Measurements from ENCODE around the gene FARP1. TPM values are rescaled to one million over a fixed set of nuclear protein-coding genes. Genes with fewer than 3 reads are reported as not detected.
"Not testable (repeated sequence)": the region's sequence is repeated elsewhere in the genome, so short reads cannot be mapped to it uniquely, and the experiment has no call there.

The FARP1 gene
- total RNA-seq, 1 donor from 2014 or later: 110 TPM

GRCh38 chr13:98269386-98269785 is 126.5 kb downstream of the FARP1 start:
- intact Hi-C loops (cut with DNase I): no loop called here
- Histone ChIP-seq H3K9me3 (no peaks in the 10 kb centered on the region), H3K27ac (no peak overlapping the region), H3K27me3 (ENCODE audit: low read depth) (no peaks in the 10 kb centered on the region), H3K4me1 (peaks cover 18% of the 10 kb centered on the region), H3K36me3 (no peaks in the 10 kb centered on the region), H3K4me3 (no peak overlapping the region)
- DNase-seq (no peak), ATAC-seq (no peak)
- TF ChIP-seq, protein P1, sequence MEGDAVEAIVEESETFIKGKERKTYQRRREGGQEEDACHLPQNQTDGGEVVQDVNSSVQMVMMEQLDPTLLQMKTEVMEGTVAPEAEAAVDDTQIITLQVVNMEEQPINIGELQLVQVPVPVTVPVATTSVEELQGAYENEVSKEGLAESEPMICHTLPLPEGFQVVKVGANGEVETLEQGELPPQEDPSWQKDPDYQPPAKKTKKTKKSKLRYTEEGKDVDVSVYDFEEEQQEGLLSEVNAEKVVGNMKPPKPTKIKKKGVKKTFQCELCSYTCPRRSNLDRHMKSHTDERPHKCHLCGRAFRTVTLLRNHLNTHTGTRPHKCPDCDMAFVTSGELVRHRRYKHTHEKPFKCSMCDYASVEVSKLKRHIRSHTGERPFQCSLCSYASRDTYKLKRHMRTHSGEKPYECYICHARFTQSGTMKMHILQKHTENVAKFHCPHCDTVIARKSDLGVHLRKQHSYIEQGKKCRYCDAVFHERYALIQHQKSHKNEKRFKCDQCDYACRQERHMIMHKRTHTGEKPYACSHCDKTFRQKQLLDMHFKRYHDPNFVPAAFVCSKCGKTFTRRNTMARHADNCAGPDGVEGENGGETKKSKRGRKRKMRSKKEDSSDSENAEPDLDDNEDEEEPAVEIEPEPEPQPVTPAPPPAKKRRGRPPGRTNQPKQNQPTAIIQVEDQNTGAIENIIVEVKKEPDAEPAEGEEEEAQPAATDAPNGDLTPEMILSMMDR (IDR thresholded peaks at IDR 0.05): no peak

DNA sequence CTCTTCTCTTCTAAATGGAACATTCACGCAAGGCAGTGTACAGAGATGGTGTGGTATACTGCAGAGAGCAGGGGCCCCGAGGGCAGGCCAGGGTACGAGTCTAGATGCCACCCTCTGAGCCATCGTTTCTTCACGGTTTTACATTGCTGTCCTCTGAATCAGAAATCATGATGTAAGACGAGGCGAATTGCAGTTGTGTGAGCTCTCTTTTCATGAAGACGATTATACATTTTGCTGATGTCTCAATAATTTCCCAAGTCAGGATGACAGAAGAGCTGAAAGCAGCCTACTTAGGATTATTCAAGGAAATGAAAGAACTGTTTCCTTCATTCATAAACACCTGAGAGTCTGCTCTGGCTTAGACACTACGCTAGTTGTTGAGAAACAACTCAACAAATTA is 127.9 kb downstream of the FARP1 start:
- ATAC-seq: no peak
- Histone ChIP-seq H3K27me3 (ENCODE audit: low read depth) (no peaks in the 10 kb centered on the region), H3K4me1 (peaks cover 14% of the 10 kb centered on the region), H3K9me3 (no peaks in the 10 kb centered on the region), H3K4me3 (no peak overlapping the region), H3K27ac (no peak overlapping the region), H3K36me3 (no peaks in the 10 kb centered on the region)
- no peak for DNase-seq
- TF ChIP-seq, protein P1 (IDR thresholded peaks at IDR 0.05): no peak
- intact Hi-C loops (cut with DNase I): no loop called here

GRCh38 chr13:98271646-98272045 is 128.8 kb downstream of the FARP1 start:
- peaks cover 14% of the 10 kb centered on the region for H3K4me1 ChIP-seq
- ATAC-seq; H3K36me3 ChIP-seq; H3K4me3 ChIP-seq; H3K9me3 ChIP-seq; H3K27ac ChIP-seq; H3K27me3 ChIP-seq (ENCODE audit: low read depth); DNase-seq; intact Hi-C loops (cut with DNase I): not testable (repeated sequence)

GRCh38 chr13:98272549-98272948 is 129.7 kb downstream of the FARP1 start:
- DNase-seq: no peak
- no peak for ATAC-seq
- H3K4me3 ChIP-seq: no peak overlapping the region
- no peaks in the 10 kb centered on the region for H3K36me3 ChIP-seq
- no peaks in the 10 kb centered on the region for H3K9me3 ChIP-seq
- H3K27me3 ChIP-seq (ENCODE audit: low read depth): no peaks in the 10 kb centered on the region
- H3K27ac ChIP-seq: no peak overlapping the region
- intact Hi-C loops (cut with DNase I): no loop called here
- TF ChIP-seq, protein P1 (IDR thresholded peaks at IDR 0.05): no peak
- peaks cover 9% of the 10 kb centered on the region for H3K4me1 ChIP-seq

DNA sequence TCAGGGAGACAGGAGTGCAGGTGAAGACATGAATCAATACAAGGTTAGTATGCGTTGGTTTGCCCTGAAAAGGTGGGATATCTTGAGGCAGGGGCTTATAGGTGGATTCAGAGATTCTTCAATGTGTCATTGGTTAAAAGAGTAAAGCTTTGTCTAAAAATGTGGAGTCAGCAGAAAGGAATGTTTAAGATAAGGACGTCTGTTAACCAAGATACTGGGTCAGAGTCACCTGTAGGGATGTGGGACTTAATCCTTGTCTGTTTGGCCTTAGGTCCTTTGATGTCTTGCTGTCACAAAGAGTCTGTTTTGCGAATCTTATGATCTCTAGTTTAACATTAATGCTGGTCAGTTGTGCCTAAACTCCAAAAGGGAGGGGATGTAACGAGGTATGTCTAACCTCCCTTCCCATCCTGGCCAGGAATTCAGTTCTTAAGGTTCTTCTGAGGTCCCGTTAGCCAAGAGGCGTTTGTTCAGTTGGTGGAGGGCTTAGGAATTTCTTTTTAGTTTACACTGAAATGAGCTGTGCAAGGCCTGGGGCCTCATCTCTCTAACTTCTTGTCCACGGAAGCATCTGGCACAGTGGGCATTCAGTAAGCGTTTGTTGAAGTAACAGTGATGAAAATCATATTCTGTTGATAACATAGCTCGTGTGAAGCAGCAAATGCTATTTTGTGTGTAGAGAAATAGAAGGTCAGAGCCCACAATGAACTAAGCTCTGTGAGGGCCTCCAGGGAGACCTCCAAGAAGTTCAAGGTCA is 130.4 kb downstream of the FARP1 start:
- Histone ChIP-seq H3K27me3 (ENCODE audit: low read depth) (no peaks in the 10 kb centered on the region), H3K27ac (no peak overlapping the region), H3K36me3 (no peaks in the 10 kb centered on the region), H3K4me1 (peaks cover 9% of the 10 kb centered on the region), H3K9me3 (no peaks in the 10 kb centered on the region), H3K4me3 (no peak overlapping the region)
- ATAC-seq: no peak
- intact Hi-C loops (cut with DNase I): no loop called here
- DNase-seq: no peak
- TF ChIP-seq, protein P1 (IDR thresholded peaks at IDR 0.05): no peak

Data from lower lobe of right lung (tissue), 2 donors.